Measurements from ENCODE around the gene WFIKKN1.

WFIKKN1 gene

GRCh38 chr16:628321-629061 lies 2.3 kb upstream of the WFIKKN1 start:
- no peak overlapping the region for H3K4me3 ChIP-seq (ENCODE audit: low read depth, low read length)
- no peak for TF ChIP-seq CTCF (IDR thresholded peaks at IDR 0.05; ENCODE audit: insufficient read depth, low read depth, low read length, missing control alignments)
- no peak for DNase-seq (ENCODE audit: low read depth)

GRCh38 chr16:629185-629832 lies 1.5 kb upstream of the WFIKKN1 start:
- no peak overlapping the region for H3K4me3 ChIP-seq (ENCODE audit: low read depth, low read length)
- DNase-seq (ENCODE audit: low read depth), result no peak
- TF ChIP-seq CTCF (IDR thresholded peaks at IDR 0.05; ENCODE audit: insufficient read depth, low read depth, low read length, missing control alignments), result no peak

GRCh38 chr16:629833-630248 lies 944 bp upstream of the WFIKKN1 start:
- no peak for TF ChIP-seq CTCF (IDR thresholded peaks at IDR 0.05; ENCODE audit: insufficient read depth, low read depth, low read length, missing control alignments)
- H3K4me3 ChIP-seq (ENCODE audit: low read depth, low read length), result no peak overlapping the region

GRCh38 chr16:630249-630814 lies 453 bp upstream of the WFIKKN1 start:
- DNase-seq (ENCODE audit: low read depth), result no peak
- no peak overlapping the region for H3K4me3 ChIP-seq (ENCODE audit: low read depth, low read length)
- TF ChIP-seq CTCF (IDR thresholded peaks at IDR 0.05; ENCODE audit: insufficient read depth, low read depth, low read length, missing control alignments), result no peak

More at GRCh38 chr16:629833-630248, 944 bp upstream of the WFIKKN1 start:
- DNase-seq (ENCODE audit: low read depth), result no peak

GRCh38 chr16:631808-632358 lies 1.1 kb downstream of the WFIKKN1 start:
- no peak overlapping the region for H3K4me3 ChIP-seq (ENCODE audit: low read depth, low read length)
- DNase-seq (ENCODE audit: low read depth), result no peak
- no peak for TF ChIP-seq CTCF (IDR thresholded peaks at IDR 0.05; ENCODE audit: insufficient read depth, low read depth, low read length, missing control alignments)

- no peak for TF ChIP-seq CTCF (IDR thresholded peaks at IDR 0.05; ENCODE audit: insufficient read depth, low read depth, low read length, missing control alignments)
- no peak overlapping the region for H3K4me3 ChIP-seq (ENCODE audit: low read depth, low read length)
- DNase-seq (ENCODE audit: low read depth), result no peak
Observed at GRCh38 chr16:632486-633335, 1.9 kb downstream of the WFIKKN1 start.

Measured in GM12865 (cell line).